Suprapubic skin (tissue), 3 donors: ENCODE data around the gene JMJD8.

Experiments
- POLR2A ChIP-seq, 2 donors: fragments of 450-650 bp; IDR thresholded peaks; one replicate each; pipeline ENCODE4 v1.6.1; 2017; ENCODE audit warnings: antibody characterized with exemption in 2 of 2, mild to moderate bottlenecking in 2 of 2, moderate library complexity in 2 of 2
- TF ChIP-seq, protein P1 (sequence below), 2 donors: fragments of 200-600 bp in 1 of 2; fragments of 450-650 bp in 1 of 2; sonication (generic) in 1 of 2; IDR thresholded peaks; one replicate each; pipeline ENCODE4 v1.5.1; 2016 to 2019; ENCODE audit warnings: antibody characterized with exemption in 2 of 2, mild to moderate bottlenecking in 1 of 2, moderate library complexity in 1 of 2

DNA sequence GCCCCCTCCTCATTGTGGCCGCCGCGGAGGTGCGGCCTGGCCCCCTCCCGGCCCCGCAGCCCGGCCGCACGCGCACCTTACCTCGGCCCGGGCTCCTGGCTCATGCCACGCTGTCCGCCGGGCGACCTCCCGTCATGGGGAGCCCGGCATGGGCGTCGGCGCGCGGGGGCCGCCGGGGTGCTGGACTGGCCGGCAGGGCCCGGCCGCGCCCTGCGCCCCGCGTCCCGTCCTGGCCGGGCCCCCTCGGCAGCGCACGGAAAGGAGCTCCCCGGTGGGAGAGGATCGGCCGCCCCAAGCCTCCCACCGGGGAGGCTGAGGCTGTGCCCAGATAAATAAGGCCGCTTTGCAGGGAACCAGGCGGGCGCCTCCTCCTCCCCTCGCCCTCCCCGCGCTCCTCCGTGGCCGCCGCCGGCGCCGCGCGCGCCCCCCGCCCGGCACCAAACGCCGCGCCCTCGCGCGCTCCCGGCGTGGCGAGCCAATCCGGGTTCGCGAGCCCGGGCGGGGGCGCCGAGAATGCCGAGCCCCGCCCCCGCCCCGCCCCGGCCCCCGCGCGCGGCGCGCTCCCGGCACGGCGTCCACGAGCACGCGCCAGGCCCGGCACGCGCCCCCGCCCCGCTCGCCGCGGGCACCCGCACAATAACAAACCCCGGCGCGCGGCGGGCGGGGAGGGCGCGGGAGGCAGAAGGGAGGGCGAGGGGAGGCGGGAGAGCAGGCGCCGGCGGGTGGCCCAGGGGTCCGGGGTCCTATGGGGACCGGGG lies 21.5 kb upstream of the JMJD8 start, which contains the start of gene FBXL16:
- TF ChIP-seq, protein P1, sequence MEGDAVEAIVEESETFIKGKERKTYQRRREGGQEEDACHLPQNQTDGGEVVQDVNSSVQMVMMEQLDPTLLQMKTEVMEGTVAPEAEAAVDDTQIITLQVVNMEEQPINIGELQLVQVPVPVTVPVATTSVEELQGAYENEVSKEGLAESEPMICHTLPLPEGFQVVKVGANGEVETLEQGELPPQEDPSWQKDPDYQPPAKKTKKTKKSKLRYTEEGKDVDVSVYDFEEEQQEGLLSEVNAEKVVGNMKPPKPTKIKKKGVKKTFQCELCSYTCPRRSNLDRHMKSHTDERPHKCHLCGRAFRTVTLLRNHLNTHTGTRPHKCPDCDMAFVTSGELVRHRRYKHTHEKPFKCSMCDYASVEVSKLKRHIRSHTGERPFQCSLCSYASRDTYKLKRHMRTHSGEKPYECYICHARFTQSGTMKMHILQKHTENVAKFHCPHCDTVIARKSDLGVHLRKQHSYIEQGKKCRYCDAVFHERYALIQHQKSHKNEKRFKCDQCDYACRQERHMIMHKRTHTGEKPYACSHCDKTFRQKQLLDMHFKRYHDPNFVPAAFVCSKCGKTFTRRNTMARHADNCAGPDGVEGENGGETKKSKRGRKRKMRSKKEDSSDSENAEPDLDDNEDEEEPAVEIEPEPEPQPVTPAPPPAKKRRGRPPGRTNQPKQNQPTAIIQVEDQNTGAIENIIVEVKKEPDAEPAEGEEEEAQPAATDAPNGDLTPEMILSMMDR (IDR thresholded peaks at IDR 0.05), result no peak
- TF ChIP-seq POLR2A (IDR thresholded peaks at IDR 0.05), result no peak
